IMR-90 (cell line): ENCODE data around the gene PPP1R9A.

Experiments used
- BHLHE40 ChIP-seq: fragments of 150-350 bp; IDR thresholded peaks from 2 replicates; pipeline ENCODE4 v1.6.1; 2016; ENCODE audit warnings: mild to moderate bottlenecking, low read depth, low read length
- CEBPB ChIP-seq: IDR thresholded peaks from 2 replicates; pipeline ENCODE4 v1.6.1; 2012; ENCODE audit warnings: low read depth, low read length, improper control_type of control experiment
- ELK1 ChIP-seq: fragments of 150-350 bp; IDR thresholded peaks from 2 replicates; pipeline ENCODE4 v1.6.1; 2016; ENCODE audit warnings: low read depth, mild to moderate bottlenecking, low read length, moderate library complexity, borderline replicate concordance
- FOS ChIP-seq: fragments of 150-350 bp; IDR thresholded peaks from 2 replicates; pipeline ENCODE4 v1.6.1; 2016; ENCODE audit warnings: low read depth, low read length
- POLR2A ChIP-seq: IDR thresholded peaks from 2 replicates; pipeline ENCODE4 v1.6.1; 2012; ENCODE audit warnings: mild to moderate bottlenecking, low read depth, low read length
- RAD21 ChIP-seq: IDR thresholded peaks from 2 replicates; pipeline ENCODE4 v1.6.1; 2012; ENCODE audit warnings: low read length, improper control_type of control experiment
- TF ChIP-seq, protein P1 (sequence below): conservative IDR thresholded peaks from 2 replicates; pipeline ENCODE4 v1.5.1; 2012; ENCODE audit warnings: mild to moderate bottlenecking, low read depth, low read length, improper control_type of control experiment

GRCh38 chr7:94974423-94974822 lies 67.0 kb downstream of the PPP1R9A start:
- TF ChIP-seq, protein P1, sequence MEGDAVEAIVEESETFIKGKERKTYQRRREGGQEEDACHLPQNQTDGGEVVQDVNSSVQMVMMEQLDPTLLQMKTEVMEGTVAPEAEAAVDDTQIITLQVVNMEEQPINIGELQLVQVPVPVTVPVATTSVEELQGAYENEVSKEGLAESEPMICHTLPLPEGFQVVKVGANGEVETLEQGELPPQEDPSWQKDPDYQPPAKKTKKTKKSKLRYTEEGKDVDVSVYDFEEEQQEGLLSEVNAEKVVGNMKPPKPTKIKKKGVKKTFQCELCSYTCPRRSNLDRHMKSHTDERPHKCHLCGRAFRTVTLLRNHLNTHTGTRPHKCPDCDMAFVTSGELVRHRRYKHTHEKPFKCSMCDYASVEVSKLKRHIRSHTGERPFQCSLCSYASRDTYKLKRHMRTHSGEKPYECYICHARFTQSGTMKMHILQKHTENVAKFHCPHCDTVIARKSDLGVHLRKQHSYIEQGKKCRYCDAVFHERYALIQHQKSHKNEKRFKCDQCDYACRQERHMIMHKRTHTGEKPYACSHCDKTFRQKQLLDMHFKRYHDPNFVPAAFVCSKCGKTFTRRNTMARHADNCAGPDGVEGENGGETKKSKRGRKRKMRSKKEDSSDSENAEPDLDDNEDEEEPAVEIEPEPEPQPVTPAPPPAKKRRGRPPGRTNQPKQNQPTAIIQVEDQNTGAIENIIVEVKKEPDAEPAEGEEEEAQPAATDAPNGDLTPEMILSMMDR = no peak
- TF ChIP-seq CEBPB (no peak), RAD21 (no peak), POLR2A (no peak), FOS (no peak), ELK1 (no peak), BHLHE40 (no peak)
